HG02571 (cell line): ENCODE results near the gene NODAL.
"Not testable (repeated sequence)": the region's sequence is repeated elsewhere in the genome, so short reads cannot be mapped to it uniquely, and the experiment has no call there.

Experiments used
- ATAC-seq: cut with Tn5 transposase; IDR thresholded peaks from one replicate; pipeline ENCODE4 v1.9.1; 2021; ENCODE audit warnings: mild to moderate bottlenecking, moderate library complexity; ENCODE audit not compliant: unreplicated experiment

Gene NODAL

GRCh38 chr10:70441161-70441894 lies at the start of gene NODAL:
Gene NODAL, minus strand, starts transcription at chr10:70441681. Its CDS starts 14 bp downstream, at chr10:70441667.
- no peak for ATAC-seq

GRCh38 chr10:70490142-70490541 lies 48.7 kb upstream of the NODAL start:
- ATAC-seq = no peak

GRCh38 chr10:70487824-70488223 lies 46.3 kb upstream of the NODAL start:
- ATAC-seq = no peak

GRCh38 chr10:70483872-70484271 lies 42.4 kb upstream of the NODAL start:
- not testable (repeated sequence) for ATAC-seq

- no peak for ATAC-seq
Measured at GRCh38 chr10:70482982-70483760, 41.7 kb upstream of the NODAL start.

GRCh38 chr10:70481831-70482530 lies 40.5 kb upstream of the NODAL start:
- no peak for ATAC-seq

GRCh38 chr10:70481105-70481504 lies 39.6 kb upstream of the NODAL start:
- ATAC-seq = no peak

GRCh38 chr10:70480239-70480861 lies 38.9 kb upstream of the NODAL start:
- ATAC-seq = no peak

- ATAC-seq = no peak
Measured at GRCh38 chr10:70479626-70480238, 38.3 kb upstream of the NODAL start.

GRCh38 chr10:70479165-70479581 lies 37.7 kb upstream of the NODAL start:
- no peak for ATAC-seq

- no peak for ATAC-seq
Measured at GRCh38 chr10:70478191-70479164, 37.0 kb upstream of the NODAL start, which contains the start of gene PALD1. Gene PALD1, plus strand, starts transcription at chr10:70478767. Its CDS starts 47,185 bp downstream, at chr10:70525952.

GRCh38 chr10:70477661-70478162 lies 36.2 kb upstream of the NODAL start:
- ATAC-seq = no peak

- ATAC-seq = no peak
Measured at GRCh38 chr10:70476249-70477035, 35.0 kb upstream of the NODAL start.

- ATAC-seq = no peak
Measured at GRCh38 chr10:70475661-70476060, 34.2 kb upstream of the NODAL start.

- no peak for ATAC-seq
Measured at GRCh38 chr10:70474780-70475179, 33.3 kb upstream of the NODAL start.

- no peak for ATAC-seq
Measured at GRCh38 chr10:70472799-70473454, 31.4 kb upstream of the NODAL start.

- no peak for ATAC-seq
Measured at GRCh38 chr10:70466951-70467350, 25.5 kb upstream of the NODAL start.

- ATAC-seq = no peak
Measured at GRCh38 chr10:70465832-70466231, 24.4 kb upstream of the NODAL start.
